H1 (cell line): ENCODE results near the gene SNORC. TPM values are rescaled to one million over a fixed set of nuclear protein-coding genes. Genes with fewer than 3 reads are reported as not detected.

Source experiments
- polyA plus RNA-seq, 7 experiments: library from polyadenylated mRNA; depleted of rRNA in 3 of 7; stranded (reverse) in 5 of 7; unstranded in 2 of 7; fragments of >200 nt in 5 of 7; fragments of 200-250 nt in 2 of 7; gene quantifications; 1 replicate in 5 of 7; 2 replicates in 1 of 7; 4 replicates in 1 of 7; pipeline versions ENCODE4 v1.2.1 to v1.2.3, GENCODE V29; 2011 to 2013; ENCODE audit warnings: missing spikeins in 2 of 7, mixed read lengths in 2 of 7
- small RNA-seq: library from polyadenylated mRNA; stranded (forward); fragments of <200 nt; extraction: miRNeasy Mini kit (QIAGEN cat#:217004); gene quantifications from one replicate; pipeline ENCODE3, GENCODE V24; 2013; ENCODE audit not compliant: insufficient read depth
- total RNA-seq: library from RNA; stranded (reverse); fragmentation: NEBNext Ultra II Directional; extraction: Animal tissue kit (Norgen Biotek cat#: 25700); gene quantifications from 2 replicates; pipeline ENCODE4 v1.2.1, GENCODE V29; 2021

The SNORC gene
- total and polyA plus RNA-seq, 2 of the 8 experiments (the other 6 are each of a cell fraction or from before 2014, with no cell fraction given) = 1.6 to 1.8 TPM

Small RNA genes lying within 50 kb of the gene (small RNA-seq; reads per million reads assigned to genes)
- gene RF00019 = not detected

Other genes starting within 250 kb of the SNORC start
- gene EFHD1, start 236.7 kb upstream of the SNORC start, total RNA-seq = 1.5 and 3.4 TPM in 2 replicates
- gene EFHD1, start 236.7 kb upstream of the SNORC start, polyA plus RNA-seq (2011; rRNA removed) = 4.5 and 5.3 TPM in 2 replicates
- gene GIGYF2, start 172.9 kb upstream of the SNORC start, total RNA-seq = 58.2 and 62.0 TPM in 2 replicates
- 19.3 and 22.3 TPM in 2 replicates for gene GIGYF2, start 172.9 kb upstream of the SNORC start, polyA plus RNA-seq (2011; rRNA removed)
- gene KCNJ13, start 93.7 kb upstream of the SNORC start, total RNA-seq = not detected in 2 replicates
- gene KCNJ13, start 93.7 kb upstream of the SNORC start, polyA plus RNA-seq (2011; rRNA removed) = not detected in 2 replicates
- 3.2 and 7.9 TPM in 2 replicates for gene NGEF, start 143.0 kb downstream of the SNORC start, total RNA-seq
- gene NGEF, start 143.0 kb downstream of the SNORC start, polyA plus RNA-seq (2011; rRNA removed) = 2.7 and 3.9 TPM in 2 replicates
- not detected in 2 replicates for gene NEU2, start 162.4 kb downstream of the SNORC start, total RNA-seq
- gene NEU2, start 162.4 kb downstream of the SNORC start, polyA plus RNA-seq (2011; rRNA removed) = 0.12 TPM in 1 of 2 replicates, not detected in the other
- gene INPP5D, start 190.1 kb downstream of the SNORC start, total RNA-seq = 7.1 and 8.6 TPM in 2 replicates
- 4.5 and 6.0 TPM in 2 replicates for gene INPP5D, start 190.1 kb downstream of the SNORC start, polyA plus RNA-seq (2011; rRNA removed)